ENCODE data around the gene MIPEP. TPM values are rescaled to one million over a fixed set of nuclear protein-coding genes. Genes with fewer than 3 reads are reported as not detected.

Gene MIPEP
- total RNA-seq, 1 donor from 2014 or later = 19.6 TPM

DNA sequence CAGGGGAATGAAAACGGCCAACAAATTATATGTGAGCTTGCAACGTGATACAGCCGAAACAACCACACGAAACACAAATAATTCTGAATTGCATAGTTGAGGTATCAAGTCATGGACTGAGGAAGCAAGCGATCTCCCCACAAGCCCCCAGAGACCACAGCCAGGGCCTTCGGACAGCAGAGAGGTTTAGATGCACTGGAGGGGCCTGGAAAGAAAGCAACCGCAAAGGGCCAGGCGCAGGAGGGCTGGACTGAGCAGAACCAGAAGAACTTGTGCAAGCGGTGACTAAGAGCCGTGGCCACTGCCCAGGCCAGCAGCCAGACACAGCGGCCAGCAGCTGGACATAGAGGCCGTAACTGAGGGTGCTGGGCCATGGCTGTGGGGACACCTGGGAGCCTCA is 187.6 kb downstream of the MIPEP start:
- no peaks in the 10 kb centered on the region for H3K36me3 Mint-ChIP-seq (ENCODE audit: low read depth)
- no peaks in the 10 kb centered on the region for H3K27me3 Mint-ChIP-seq (ENCODE audit: low read depth)
- no peak overlapping the region for H3K4me3 Mint-ChIP-seq
- TF ChIP-seq, protein P1, sequence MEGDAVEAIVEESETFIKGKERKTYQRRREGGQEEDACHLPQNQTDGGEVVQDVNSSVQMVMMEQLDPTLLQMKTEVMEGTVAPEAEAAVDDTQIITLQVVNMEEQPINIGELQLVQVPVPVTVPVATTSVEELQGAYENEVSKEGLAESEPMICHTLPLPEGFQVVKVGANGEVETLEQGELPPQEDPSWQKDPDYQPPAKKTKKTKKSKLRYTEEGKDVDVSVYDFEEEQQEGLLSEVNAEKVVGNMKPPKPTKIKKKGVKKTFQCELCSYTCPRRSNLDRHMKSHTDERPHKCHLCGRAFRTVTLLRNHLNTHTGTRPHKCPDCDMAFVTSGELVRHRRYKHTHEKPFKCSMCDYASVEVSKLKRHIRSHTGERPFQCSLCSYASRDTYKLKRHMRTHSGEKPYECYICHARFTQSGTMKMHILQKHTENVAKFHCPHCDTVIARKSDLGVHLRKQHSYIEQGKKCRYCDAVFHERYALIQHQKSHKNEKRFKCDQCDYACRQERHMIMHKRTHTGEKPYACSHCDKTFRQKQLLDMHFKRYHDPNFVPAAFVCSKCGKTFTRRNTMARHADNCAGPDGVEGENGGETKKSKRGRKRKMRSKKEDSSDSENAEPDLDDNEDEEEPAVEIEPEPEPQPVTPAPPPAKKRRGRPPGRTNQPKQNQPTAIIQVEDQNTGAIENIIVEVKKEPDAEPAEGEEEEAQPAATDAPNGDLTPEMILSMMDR (conservative IDR thresholded peaks at IDR 0.05) = no peak
- peaks cover 9% of the 10 kb centered on the region for H3K4me1 Mint-ChIP-seq
- no peak overlapping the region for H3K27ac Mint-ChIP-seq (ENCODE audit: unreplicated experiment)
- DNase-seq (ENCODE audit: low read depth, low spot score) = no peak
- peaks cover 4% of the 10 kb centered on the region for H3K9me3 Mint-ChIP-seq

DNA sequence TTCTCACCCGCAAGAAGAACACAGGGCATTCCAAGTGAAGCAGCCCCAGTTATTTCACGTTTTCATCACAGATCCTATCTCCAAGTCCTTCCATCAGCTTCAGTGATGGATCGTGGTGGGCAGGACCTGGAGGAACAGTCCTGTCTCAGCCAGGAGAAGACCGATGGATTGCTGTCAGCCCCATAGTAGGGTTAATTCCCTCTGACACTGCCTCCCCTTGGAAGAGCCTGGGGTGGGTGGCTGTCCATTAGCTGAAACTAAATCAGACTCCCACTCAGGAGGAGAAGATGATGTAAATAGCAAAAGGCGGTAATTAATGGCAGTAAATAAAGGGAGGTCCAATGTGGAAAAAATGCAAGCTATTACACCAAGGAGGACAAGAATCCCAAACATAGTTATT is 188.0 kb downstream of the MIPEP start:
- Mint-ChIP-seq H3K36me3 (ENCODE audit: low read depth) (no peaks in the 10 kb centered on the region), H3K4me1 (peaks cover 14% of the 10 kb centered on the region), H3K9me3 (peaks cover 4% of the 10 kb centered on the region), H3K27ac (ENCODE audit: unreplicated experiment) (no peak overlapping the region), H3K27me3 (ENCODE audit: low read depth) (no peaks in the 10 kb centered on the region), H3K4me3 (no peak overlapping the region)
- DNase-seq (ENCODE audit: low read depth, low spot score) = no peak
- TF ChIP-seq, protein P1 (conservative IDR thresholded peaks at IDR 0.05) = no peak

GRCh38 chr13:23699271-23699670 is 189.9 kb downstream of the MIPEP start:
- H3K27me3 Mint-ChIP-seq (ENCODE audit: low read depth) = no peaks in the 10 kb centered on the region
- H3K27ac Mint-ChIP-seq (ENCODE audit: unreplicated experiment) = no peak overlapping the region
- no peaks in the 10 kb centered on the region for H3K36me3 Mint-ChIP-seq (ENCODE audit: low read depth)
- peaks cover 5% of the 10 kb centered on the region for H3K4me1 Mint-ChIP-seq
- TF ChIP-seq, protein P1 (conservative IDR thresholded peaks at IDR 0.05) = no peak
- DNase-seq (ENCODE audit: low read depth, low spot score) = no peak
- H3K9me3 Mint-ChIP-seq = peaks cover 4% of the 10 kb centered on the region
- no peak overlapping the region for H3K4me3 Mint-ChIP-seq

GRCh38 chr13:23697772-23698313 is 191.4 kb downstream of the MIPEP start:
- Mint-ChIP-seq H3K4me3 (no peak overlapping the region), H3K4me1 (peaks cover 5% of the 10 kb centered on the region), H3K27me3 (ENCODE audit: low read depth) (no peaks in the 10 kb centered on the region), H3K36me3 (ENCODE audit: low read depth) (no peaks in the 10 kb centered on the region), H3K27ac (ENCODE audit: unreplicated experiment) (no peak overlapping the region), H3K9me3 (peaks cover 4% of the 10 kb centered on the region)
- TF ChIP-seq, protein P1 (conservative IDR thresholded peaks at IDR 0.05) = no peak
- DNase-seq (ENCODE audit: low read depth, low spot score) = no peak

DNA sequence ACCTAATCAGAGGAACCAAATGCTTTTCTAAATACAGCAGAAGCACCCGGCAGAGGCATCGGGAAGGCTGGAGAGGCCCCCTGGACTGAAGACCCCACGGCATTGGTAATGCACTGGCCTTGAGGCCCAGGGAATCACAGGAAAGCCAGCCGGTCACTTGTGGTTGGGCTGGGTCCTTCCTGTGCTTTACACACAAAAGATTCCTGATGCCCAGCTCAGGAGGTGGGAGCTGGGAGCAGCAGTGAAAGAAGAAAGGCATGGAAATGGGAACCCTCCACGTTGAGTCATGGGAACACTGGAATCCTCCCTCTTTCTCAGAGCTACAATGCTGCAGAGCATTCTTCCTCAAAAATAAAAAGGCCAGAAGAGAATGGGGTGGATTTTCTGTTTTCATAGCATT is 192.6 kb downstream of the MIPEP start:
- H3K4me3 Mint-ChIP-seq = no peak overlapping the region
- no peaks in the 10 kb centered on the region for H3K36me3 Mint-ChIP-seq (ENCODE audit: low read depth)
- DNase-seq (ENCODE audit: low read depth, low spot score) = no peak
- H3K9me3 Mint-ChIP-seq = peaks cover 4% of the 10 kb centered on the region
- H3K4me1 Mint-ChIP-seq = peaks cover 5% of the 10 kb centered on the region
- no peaks in the 10 kb centered on the region for H3K27me3 Mint-ChIP-seq (ENCODE audit: low read depth)
- peak overlapping the region; percentile 85 for H3K27ac Mint-ChIP-seq (ENCODE audit: unreplicated experiment)
- TF ChIP-seq, protein P1 (conservative IDR thresholded peaks at IDR 0.05) = no peak
